SK-N-SH treated with all-trans-retinoic acid at 6 μM for 48 hours (cell line): ENCODE data around the gene DPF3.

Experiments
- ARNTL ChIP-seq: fragments of 450-650 bp; formaldehyde crosslinking; IDR thresholded peaks from 2 replicates; pipeline ENCODE4 v1.5.0; 2020; ENCODE audit warnings: low read depth, mild to moderate bottlenecking, moderate library complexity, borderline replicate concordance
- CSDC2 ChIP-seq: fragments of 250-450 bp; sonication (Bioruptor Pico); IDR thresholded peaks from 2 replicates; pipeline ENCODE4 v1.5.0; 2020; ENCODE audit warnings: mild to moderate bottlenecking, moderate library complexity
- GLIS3 ChIP-seq: fragments of 250-450 bp; sonication (Bioruptor Pico); IDR thresholded peaks from 2 replicates; pipeline ENCODE4 v1.5.0; 2020; ENCODE audit warnings: mild to moderate bottlenecking, moderate library complexity
- ISL1 ChIP-seq: fragments of 250-450 bp; sonication (Bioruptor Pico); IDR thresholded peaks from 2 replicates; pipeline ENCODE4 v2.1.2; 2022; ENCODE audit warnings: mild to moderate bottlenecking, moderate library complexity
- PPARA ChIP-seq: fragments of 250-450 bp; sonication (Bioruptor Pico); IDR thresholded peaks from 2 replicates; pipeline ENCODE4 v1.5.0; 2020; ENCODE audit warnings: mild to moderate bottlenecking, borderline replicate concordance
- RARB ChIP-seq: fragments of 250-450 bp; sonication (Bioruptor Pico); IDR thresholded peaks from 2 replicates; pipeline ENCODE4 v1.8.0; 2021; ENCODE audit warnings: mild to moderate bottlenecking, moderate library complexity
- TCF4 ChIP-seq: fragments of 250-450 bp; sonication (Bioruptor Pico); IDR thresholded peaks from 2 replicates; pipeline ENCODE4 v1.8.0; 2021; ENCODE audit warnings: mild to moderate bottlenecking, moderate library complexity, borderline replicate concordance
- TOX ChIP-seq: fragments of 250-450 bp; sonication (Bioruptor Pico); IDR thresholded peaks from 2 replicates; pipeline ENCODE4 v1.8.0; 2021; ENCODE audit warnings: mild to moderate bottlenecking, moderate library complexity, borderline replicate concordance
- ZC3H10 ChIP-seq: fragments of 250-450 bp; sonication (Bioruptor Pico); IDR thresholded peaks from 2 replicates; pipeline ENCODE4 v1.5.1; 2021; ENCODE audit warnings: mild to moderate bottlenecking, moderate library complexity
- ZFP3 ChIP-seq: fragments of 250-450 bp; sonication (Bioruptor Pico); IDR thresholded peaks from 2 replicates; pipeline ENCODE4 v1.5.0; 2020; ENCODE audit warnings: mild to moderate bottlenecking, moderate library complexity
- ZFP30 ChIP-seq: fragments of 450-650 bp; formaldehyde crosslinking; IDR thresholded peaks from 2 replicates; pipeline ENCODE4 v1.5.0; 2022; ENCODE audit warnings: mild to moderate bottlenecking, moderate library complexity
- ZNF8 ChIP-seq: fragments of 450-650 bp; formaldehyde crosslinking; IDR thresholded peaks from 2 replicates; pipeline ENCODE4 v1.5.0; 2020; ENCODE audit warnings: mild to moderate bottlenecking, moderate library complexity
- TF ChIP-seq, protein P1 (sequence below): fragments of 250-450 bp; sonication (Bioruptor Pico); IDR thresholded peaks from 2 replicates; pipeline ENCODE4 v1.5.1; 2020; ENCODE audit warnings: low read depth, mild to moderate bottlenecking, moderate library complexity
- TF ChIP-seq, protein P2 (sequence below): fragments of 250-450 bp; sonication (Bioruptor Pico); IDR thresholded peaks from 2 replicates; pipeline ENCODE4 v1.8.0; 2020; ENCODE audit warnings: mild to moderate bottlenecking, moderate library complexity, borderline replicate concordance

DNA sequence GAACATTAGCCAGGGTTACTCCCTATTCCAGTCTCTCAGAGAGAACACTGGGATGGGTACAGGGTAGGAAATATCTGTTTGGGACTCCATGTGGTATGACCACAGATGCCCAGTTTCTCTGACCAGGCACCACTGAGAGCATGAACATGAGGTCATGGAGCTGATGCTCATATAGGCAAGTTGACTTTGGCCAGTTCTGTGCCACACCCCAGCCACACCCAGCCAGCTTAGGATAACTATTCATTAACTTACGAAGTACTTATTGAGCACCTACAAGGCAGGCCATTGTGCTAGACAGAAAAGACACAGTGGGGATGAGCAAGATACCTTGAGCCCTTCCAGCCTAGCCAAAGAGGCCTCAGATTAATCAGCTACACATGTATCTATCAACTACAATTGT lies 262.5 kb downstream of the DPF3 start:
- TF ChIP-seq ISL1 (CRISPR knock-in tag): no peak
- no peak for TF ChIP-seq TCF4
- no peak for TF ChIP-seq ZC3H10 (CRISPR knock-in tag)
- no peak for TF ChIP-seq ZFP3 (CRISPR knock-in tag)
- TF ChIP-seq, protein P1, sequence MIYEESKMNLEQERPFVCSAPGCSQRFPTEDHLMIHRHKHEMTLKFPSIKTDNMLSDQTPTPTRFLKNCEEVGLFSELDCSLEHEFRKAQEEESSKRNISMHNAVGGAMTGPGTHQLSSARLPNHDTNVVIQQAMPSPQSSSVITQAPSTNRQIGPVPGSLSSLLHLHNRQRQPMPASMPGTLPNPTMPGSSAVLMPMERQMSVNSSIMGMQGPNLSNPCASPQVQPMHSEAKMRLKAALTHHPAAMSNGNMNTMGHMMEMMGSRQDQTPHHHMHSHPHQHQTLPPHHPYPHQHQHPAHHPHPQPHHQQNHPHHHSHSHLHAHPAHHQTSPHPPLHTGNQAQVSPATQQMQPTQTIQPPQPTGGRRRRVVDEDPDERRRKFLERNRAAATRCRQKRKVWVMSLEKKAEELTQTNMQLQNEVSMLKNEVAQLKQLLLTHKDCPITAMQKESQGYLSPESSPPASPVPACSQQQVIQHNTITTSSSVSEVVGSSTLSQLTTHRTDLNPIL (CRISPR knock-in tag): no peak
- TF ChIP-seq ARNTL: no peak
- no peak for TF ChIP-seq PPARA (CRISPR knock-in tag)
- TF ChIP-seq TOX (CRISPR knock-in tag): no peak
- TF ChIP-seq ZFP30: no peak
- TF ChIP-seq RARB: no peak
- TF ChIP-seq, protein P2, sequence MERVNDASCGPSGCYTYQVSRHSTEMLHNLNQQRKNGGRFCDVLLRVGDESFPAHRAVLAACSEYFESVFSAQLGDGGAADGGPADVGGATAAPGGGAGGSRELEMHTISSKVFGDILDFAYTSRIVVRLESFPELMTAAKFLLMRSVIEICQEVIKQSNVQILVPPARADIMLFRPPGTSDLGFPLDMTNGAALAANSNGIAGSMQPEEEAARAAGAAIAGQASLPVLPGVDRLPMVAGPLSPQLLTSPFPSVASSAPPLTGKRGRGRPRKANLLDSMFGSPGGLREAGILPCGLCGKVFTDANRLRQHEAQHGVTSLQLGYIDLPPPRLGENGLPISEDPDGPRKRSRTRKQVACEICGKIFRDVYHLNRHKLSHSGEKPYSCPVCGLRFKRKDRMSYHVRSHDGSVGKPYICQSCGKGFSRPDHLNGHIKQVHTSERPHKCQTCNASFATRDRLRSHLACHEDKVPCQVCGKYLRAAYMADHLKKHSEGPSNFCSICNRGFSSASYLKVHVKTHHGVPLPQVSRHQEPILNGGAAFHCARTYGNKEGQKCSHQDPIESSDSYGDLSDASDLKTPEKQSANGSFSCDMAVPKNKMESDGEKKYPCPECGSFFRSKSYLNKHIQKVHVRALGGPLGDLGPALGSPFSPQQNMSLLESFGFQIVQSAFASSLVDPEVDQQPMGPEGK (CRISPR knock-in tag): no peak
- no peak for TF ChIP-seq CSDC2
- no peak for TF ChIP-seq ZNF8 (CRISPR knock-in tag)
- TF ChIP-seq GLIS3: no peak
